ENCODE results near the gene RAP2A.

The RAP2A gene

DNA sequence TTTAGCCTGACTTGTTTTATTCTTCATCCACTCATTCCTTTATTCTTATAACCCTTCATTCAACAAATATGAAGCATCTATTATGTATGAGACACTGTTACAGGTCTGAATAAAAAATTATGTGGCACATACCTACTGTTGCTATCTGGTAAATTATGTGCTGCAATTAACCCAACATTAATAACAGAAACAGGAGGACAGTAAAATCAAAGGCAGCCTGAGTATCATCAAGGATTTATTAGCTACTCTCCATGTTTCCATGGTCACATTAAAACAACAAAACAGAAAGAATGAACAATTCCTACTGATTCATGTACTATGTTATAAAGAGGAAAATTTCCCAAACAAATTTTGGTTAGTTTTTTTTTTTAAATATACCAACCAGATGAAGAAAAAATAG, 43.9 kb downstream of the RAP2A start:
- Histone ChIP-seq H3K4me1 (ENCODE audit: insufficient read depth, low read length) (no peaks in the 10 kb centered on the region), H3K36me3 (ENCODE audit: insufficient read depth, low read length) (no peaks in the 10 kb centered on the region), H3K27ac (ENCODE audit: low read length) (no peak overlapping the region), H3K9me3 (ENCODE audit: insufficient read depth, low read length, severe bottlenecking) (no peaks in the 10 kb centered on the region), H3K79me2 (ENCODE audit: insufficient read depth, low read length) (no peaks in the 10 kb centered on the region), H3K4me3 (ENCODE audit: low read depth in 1 of 2, low read length in 2 of 2) (no peak overlapping the region), H2AFZ (ENCODE audit: low read depth, low read length) (no peak overlapping the region), H4K20me1 (ENCODE audit: insufficient read depth, low read length) (no peaks in the 10 kb centered on the region), H3K27me3 (ENCODE audit: insufficient read depth, low read length, poor library complexity) (no peaks in the 10 kb centered on the region), H3K9ac (ENCODE audit: low read depth, low read length) (no peak overlapping the region), H3K4me2 (ENCODE audit: insufficient read depth, low read length) (no peak overlapping the region)
- TF ChIP-seq, protein P1, sequence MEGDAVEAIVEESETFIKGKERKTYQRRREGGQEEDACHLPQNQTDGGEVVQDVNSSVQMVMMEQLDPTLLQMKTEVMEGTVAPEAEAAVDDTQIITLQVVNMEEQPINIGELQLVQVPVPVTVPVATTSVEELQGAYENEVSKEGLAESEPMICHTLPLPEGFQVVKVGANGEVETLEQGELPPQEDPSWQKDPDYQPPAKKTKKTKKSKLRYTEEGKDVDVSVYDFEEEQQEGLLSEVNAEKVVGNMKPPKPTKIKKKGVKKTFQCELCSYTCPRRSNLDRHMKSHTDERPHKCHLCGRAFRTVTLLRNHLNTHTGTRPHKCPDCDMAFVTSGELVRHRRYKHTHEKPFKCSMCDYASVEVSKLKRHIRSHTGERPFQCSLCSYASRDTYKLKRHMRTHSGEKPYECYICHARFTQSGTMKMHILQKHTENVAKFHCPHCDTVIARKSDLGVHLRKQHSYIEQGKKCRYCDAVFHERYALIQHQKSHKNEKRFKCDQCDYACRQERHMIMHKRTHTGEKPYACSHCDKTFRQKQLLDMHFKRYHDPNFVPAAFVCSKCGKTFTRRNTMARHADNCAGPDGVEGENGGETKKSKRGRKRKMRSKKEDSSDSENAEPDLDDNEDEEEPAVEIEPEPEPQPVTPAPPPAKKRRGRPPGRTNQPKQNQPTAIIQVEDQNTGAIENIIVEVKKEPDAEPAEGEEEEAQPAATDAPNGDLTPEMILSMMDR (IDR thresholded peaks at IDR 0.05; ENCODE audit: borderline replicate concordance, extremely low read depth, low read length, poor library complexity, severe bottlenecking): no peak
- TF ChIP-seq EZH2 (IDR thresholded peaks at IDR 0.05; ENCODE audit: borderline replicate concordance, low read depth, low read length, severe bottlenecking): no peak
- ATAC-seq (ENCODE audit: insufficient read depth, low read depth) (no peak), DNase-seq (no peak)

DNA sequence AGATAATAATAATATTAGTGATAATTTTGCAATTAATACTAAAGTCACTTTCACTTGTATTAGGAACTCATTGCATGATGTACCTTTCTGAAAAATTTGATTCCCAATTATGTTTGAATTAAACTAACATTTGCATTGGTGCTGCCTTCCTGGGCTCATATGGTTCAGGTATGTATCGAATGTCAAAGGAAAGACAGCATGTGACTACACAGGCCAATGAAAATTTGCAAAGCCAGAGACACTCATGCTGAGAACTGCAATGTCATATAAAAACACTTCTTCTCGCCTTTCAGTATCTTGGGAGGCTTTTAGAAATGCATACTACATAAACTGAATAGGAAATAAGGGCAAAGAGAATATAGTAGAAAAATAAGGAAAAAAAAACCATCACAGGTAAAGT, 44.3 kb downstream of the RAP2A start:
- no peaks in the 10 kb centered on the region for H3K4me1 ChIP-seq (ENCODE audit: insufficient read depth, low read length)
- ATAC-seq (ENCODE audit: insufficient read depth, low read depth): no peak
- TF ChIP-seq, protein P1 (IDR thresholded peaks at IDR 0.05; ENCODE audit: borderline replicate concordance, extremely low read depth, low read length, poor library complexity, severe bottlenecking): no peak
- no peak for TF ChIP-seq EZH2 (IDR thresholded peaks at IDR 0.05; ENCODE audit: borderline replicate concordance, low read depth, low read length, severe bottlenecking)
- H3K27me3 ChIP-seq (ENCODE audit: insufficient read depth, low read length, poor library complexity): no peaks in the 10 kb centered on the region
- H3K79me2 ChIP-seq (ENCODE audit: insufficient read depth, low read length): no peaks in the 10 kb centered on the region
- no peak overlapping the region for H2AFZ ChIP-seq (ENCODE audit: low read depth, low read length)
- no peaks in the 10 kb centered on the region for H3K9me3 ChIP-seq (ENCODE audit: insufficient read depth, low read length, severe bottlenecking)
- H3K9ac ChIP-seq (ENCODE audit: low read depth, low read length): no peak overlapping the region
- H3K36me3 ChIP-seq (ENCODE audit: insufficient read depth, low read length): no peaks in the 10 kb centered on the region
- H3K4me3 ChIP-seq (ENCODE audit: low read depth in 1 of 2, low read length in 2 of 2): no peak overlapping the region
- no peak overlapping the region for H3K4me2 ChIP-seq (ENCODE audit: insufficient read depth, low read length)
- no peaks in the 10 kb centered on the region for H4K20me1 ChIP-seq (ENCODE audit: insufficient read depth, low read length)
- no peak for DNase-seq
- H3K27ac ChIP-seq (ENCODE audit: low read length): no peak overlapping the region

DNA sequence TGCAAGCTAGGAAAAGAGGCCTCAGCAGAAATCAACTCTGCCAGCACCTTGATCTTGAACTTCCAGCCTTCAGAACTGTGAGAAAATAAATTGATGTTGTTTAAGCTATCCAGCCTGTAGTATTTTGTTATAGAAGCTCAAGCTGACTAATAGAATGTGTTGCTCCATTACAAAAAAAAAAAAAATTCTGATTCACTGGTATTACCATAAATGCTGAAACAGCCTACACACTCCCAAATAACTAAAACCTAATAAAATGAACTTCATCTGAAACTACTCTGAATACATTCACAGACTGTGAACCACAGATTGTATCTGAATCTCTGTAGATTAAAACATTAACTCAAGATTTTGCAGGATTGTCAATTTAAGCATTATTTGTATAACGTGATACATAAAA, 49.5 kb downstream of the RAP2A start:
- ATAC-seq (ENCODE audit: insufficient read depth, low read depth) (no peak), DNase-seq (no peak)
- Histone ChIP-seq H3K4me3 (ENCODE audit: low read depth in 1 of 2, low read length in 2 of 2) (no peak overlapping the region), H3K9me3 (ENCODE audit: insufficient read depth, low read length, severe bottlenecking) (no peaks in the 10 kb centered on the region), H3K36me3 (ENCODE audit: insufficient read depth, low read length) (no peaks in the 10 kb centered on the region), H3K79me2 (ENCODE audit: insufficient read depth, low read length) (no peaks in the 10 kb centered on the region), H3K27ac (ENCODE audit: low read length) (no peak overlapping the region), H3K4me1 (ENCODE audit: insufficient read depth, low read length) (no peaks in the 10 kb centered on the region), H2AFZ (ENCODE audit: low read depth, low read length) (no peak overlapping the region), H4K20me1 (ENCODE audit: insufficient read depth, low read length) (no peaks in the 10 kb centered on the region), H3K9ac (ENCODE audit: low read depth, low read length) (no peak overlapping the region), H3K27me3 (ENCODE audit: insufficient read depth, low read length, poor library complexity) (no peaks in the 10 kb centered on the region), H3K4me2 (ENCODE audit: insufficient read depth, low read length) (no peak overlapping the region)
- TF ChIP-seq, protein P1 (IDR thresholded peaks at IDR 0.05; ENCODE audit: borderline replicate concordance, extremely low read depth, low read length, poor library complexity, severe bottlenecking): no peak
- no peak for TF ChIP-seq EZH2 (IDR thresholded peaks at IDR 0.05; ENCODE audit: borderline replicate concordance, low read depth, low read length, severe bottlenecking)

DNA sequence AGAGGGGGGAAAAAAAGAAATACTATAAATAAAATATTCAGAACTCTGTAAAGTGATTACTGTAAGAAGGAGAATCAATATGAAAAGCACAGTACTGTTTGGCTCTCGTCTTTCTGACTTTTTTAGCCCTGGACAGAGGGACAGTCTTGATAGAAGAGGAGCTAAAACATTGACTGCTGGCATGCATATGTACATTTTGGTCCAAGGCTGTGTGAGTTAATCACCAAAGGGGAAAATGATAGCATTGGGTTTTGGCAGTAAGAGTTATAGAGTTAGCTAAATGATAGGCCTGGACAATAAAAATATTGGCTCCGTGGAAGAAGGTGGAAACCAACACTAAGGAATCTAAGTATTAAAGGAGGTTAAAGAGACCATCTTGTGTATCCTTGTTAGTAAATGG, 50.3 kb downstream of the RAP2A start:
- H4K20me1 ChIP-seq (ENCODE audit: insufficient read depth, low read length): no peaks in the 10 kb centered on the region
- no peaks in the 10 kb centered on the region for H3K36me3 ChIP-seq (ENCODE audit: insufficient read depth, low read length)
- DNase-seq (no peak), ATAC-seq (ENCODE audit: insufficient read depth, low read depth) (no peak)
- H3K9ac ChIP-seq (ENCODE audit: low read depth, low read length): no peak overlapping the region
- H3K79me2 ChIP-seq (ENCODE audit: insufficient read depth, low read length): no peaks in the 10 kb centered on the region
- no peak overlapping the region for H3K4me2 ChIP-seq (ENCODE audit: insufficient read depth, low read length)
- H3K27me3 ChIP-seq (ENCODE audit: insufficient read depth, low read length, poor library complexity): no peaks in the 10 kb centered on the region
- no peak overlapping the region for H3K27ac ChIP-seq (ENCODE audit: low read length)
- H3K4me1 ChIP-seq (ENCODE audit: insufficient read depth, low read length): no peaks in the 10 kb centered on the region
- no peak for TF ChIP-seq EZH2 (IDR thresholded peaks at IDR 0.05; ENCODE audit: borderline replicate concordance, low read depth, low read length, severe bottlenecking)
- TF ChIP-seq, protein P1 (IDR thresholded peaks at IDR 0.05; ENCODE audit: borderline replicate concordance, extremely low read depth, low read length, poor library complexity, severe bottlenecking): no peak
- H3K9me3 ChIP-seq (ENCODE audit: insufficient read depth, low read length, severe bottlenecking): no peaks in the 10 kb centered on the region
- H2AFZ ChIP-seq (ENCODE audit: low read depth, low read length): no peak overlapping the region
- H3K4me3 ChIP-seq (ENCODE audit: low read depth in 1 of 2, low read length in 2 of 2): no peak overlapping the region

All from DND-41 (cell line).